CD14-positive monocyte (primary cell): Measurements from ENCODE around the gene BCR. TPM values are rescaled to one million over a fixed set of nuclear protein-coding genes. Genes with fewer than 3 reads are reported as not detected.
A peak's percentile ranks its signal among the peaks of the same experiment; 100 is the strongest.

Experiments
- DNase-seq, 3 donors: peaks; one replicate each; pipeline ENCODE4 v3.0.0-alpha.2; 2011 to 2022
- H2AFZ ChIP-seq: 2 replicates; pipeline ENCODE4 v1.6.0; 2012; ENCODE audit warnings: mild to moderate bottlenecking, low read depth, low read length, inconsistent platforms; ENCODE audit not compliant: insufficient read depth, poor library complexity, severe bottlenecking
- H3K27ac ChIP-seq, 2 donors: 1 replicate in 1 of 2; 2 replicates in 1 of 2; pipeline ENCODE4 v1.5.1; 2012 to 2013; ENCODE audit warnings: low read length in 2 of 2, control low read depth in 1 of 2, inconsistent platforms in 1 of 2, low read depth in 1 of 2, mild to moderate bottlenecking in 1 of 2
- H3K27me3 ChIP-seq, 2 donors: one replicate each; pipeline versions ENCODE4 v1.6.0 to v1.6.1; 2011 to 2013; ENCODE audit warnings: low read length in 2 of 2; ENCODE audit not compliant: control insufficient read depth in 2 of 2, insufficient read depth in 2 of 2
- H3K36me3 ChIP-seq, 2 donors: replicated peaks in 1 of 2; 1 replicate in 1 of 2; 2 replicates in 1 of 2; pipeline versions ENCODE4 v1.5.1 to v1.6.1; 2012 to 2013; ENCODE audit warnings: low read length in 2 of 2, control low read depth in 1 of 2, inconsistent platforms in 1 of 2, mild to moderate bottlenecking in 1 of 2; ENCODE audit not compliant: insufficient read depth in 2 of 2, control insufficient read depth in 1 of 2
- H3K4me1 ChIP-seq, 2 donors: 1 replicate in 1 of 2; 2 replicates in 1 of 2; pipeline versions ENCODE4 v1.5.1 to v1.6.1; 2012 to 2013; ENCODE audit warnings: low read length in 2 of 2, control low read depth in 1 of 2, inconsistent platforms in 1 of 2, mild to moderate bottlenecking in 1 of 2, moderate library complexity in 1 of 2; ENCODE audit not compliant: insufficient read depth in 2 of 2, control insufficient read depth in 1 of 2
- H3K4me2 ChIP-seq: replicated peaks from 2 replicates; pipeline ENCODE3; 2012; ENCODE audit warnings: low read length, moderate library complexity, mild to moderate bottlenecking; ENCODE audit not compliant: poor library complexity, severe bottlenecking; ENCODE audit errors: extremely low read depth
- H3K4me3 ChIP-seq, 3 experiments: fragments of 200-600 bp in 1 of 3; sonication (generic) in 1 of 3; replicated peaks in 1 of 3; 1 replicate in 2 of 3; 2 replicates in 1 of 3; pipeline ENCODE4 v1.5.1; 2011 to 2013; ENCODE audit warnings: low read length in 3 of 3, mild to moderate bottlenecking in 3 of 3, control low read depth in 2 of 3, low read depth in 2 of 3, inconsistent platforms in 1 of 3, moderate library complexity in 1 of 3
- H3K79me2 ChIP-seq: 2 replicates; pipeline ENCODE4 v1.6.0; 2012; ENCODE audit warnings: mild to moderate bottlenecking, control low read depth, inconsistent platforms, low read length, moderate library complexity; ENCODE audit not compliant: insufficient read depth
- H3K9ac ChIP-seq: 2 replicates; pipeline ENCODE4 v1.6.0; 2017; ENCODE audit warnings: low read length, mild to moderate bottlenecking; ENCODE audit not compliant: insufficient read depth, poor library complexity, severe bottlenecking
- H3K9me3 ChIP-seq, 2 donors: replicated peaks in 1 of 2; 1 replicate in 1 of 2; 2 replicates in 1 of 2; pipeline versions ENCODE4 v1.5.1 to v1.6.1; 2012 to 2013; ENCODE audit warnings: low read length in 2 of 2, control low read depth in 1 of 2; ENCODE audit not compliant: control insufficient read depth in 1 of 2, insufficient read depth in 1 of 2
- H4K20me1 ChIP-seq: 2 replicates; pipeline ENCODE4 v1.6.0; 2012; ENCODE audit warnings: mild to moderate bottlenecking, low read length, control low read depth, moderate library complexity; ENCODE audit not compliant: insufficient read depth
- H3K27ac Mint-ChIP-seq, 7 donors: one replicate each; pipeline ENCODE4 v1.8.0; 2020; ENCODE audit warnings: mild to moderate bottlenecking in 7 of 7, mixed read lengths in 7 of 7, moderate library complexity in 6 of 7, inconsistent platforms in 2 of 7
- H3K27me3 Mint-ChIP-seq, 3 donors: one replicate each; pipeline ENCODE4 v1.8.0; 2021 to 2022; ENCODE audit warnings: low read depth in 3 of 3, mild to moderate bottlenecking in 3 of 3, mixed read lengths in 3 of 3, moderate library complexity in 3 of 3, inconsistent platforms in 1 of 3
- H3K36me3 Mint-ChIP-seq, 2 donors: one replicate each; pipeline ENCODE4 v1.8.0; 2020; ENCODE audit warnings: mixed read lengths in 2 of 2, inconsistent platforms in 1 of 2, mild to moderate bottlenecking in 1 of 2
- H3K4me1 Mint-ChIP-seq: one replicate; pipeline ENCODE4 v1.8.0; 2020; ENCODE audit warnings: mild to moderate bottlenecking, mixed read lengths
- H3K4me3 Mint-ChIP-seq, 2 donors: one replicate each; pipeline ENCODE4 v1.8.0; 2020; ENCODE audit warnings: mild to moderate bottlenecking in 2 of 2, mixed read lengths in 2 of 2, moderate library complexity in 1 of 2
- H3K9me3 Mint-ChIP-seq, 7 donors: one replicate each; pipeline ENCODE4 v1.8.0; 2020 to 2022; ENCODE audit warnings: mixed read lengths in 7 of 7, mild to moderate bottlenecking in 6 of 7, moderate library complexity in 6 of 7, inconsistent platforms in 2 of 7
- WGBS: methylation state at CpG from one replicate; pipeline ENCODE4 v1.1.5; 2013; ENCODE audit warnings: missing lambda C conversion rate; ENCODE audit not compliant: insufficient coverage; 5-methylcytosine and 5-hydroxymethylcytosine counted together
- intact Hi-C, 2 donors: fragments of 100-400 bp; cut with micrococcal nuclease; formaldehyde crosslinking; loops; one replicate each; pipeline versions ENCODE4 v1.15.0 to v1.15.1; 2023
- polyA plus RNA-seq, 3 donors: library from polyadenylated mRNA; depleted of rRNA in 1 of 3; unstranded in 2 of 3; stranded (reverse) in 1 of 3; fragments of 300-500 nt in 2 of 3; fragments of >200 nt in 1 of 3; fragmentation: Illumina TruSeq in 2 of 3; gene quantifications; 1 replicate in 2 of 3; 2 replicates in 1 of 3; pipeline ENCODE4 v1.2.3, GENCODE V29; 2012 to 2021
- TF ChIP-seq, protein P1 (sequence below): fragments of 200-600 bp; IDR thresholded peaks from one replicate; pipeline ENCODE4 v1.8.0; 2022; ENCODE audit warnings: antibody characterized with exemption, mild to moderate bottlenecking

BCR gene
- polyA plus RNA-seq, 3 donors: 0.97 to 20.9 (median 0.97) TPM

- peaks cover 67 to 90% of the 10 kb centered on the region in 2 donors for H3K36me3 ChIP-seq
- H3K4me3 ChIP-seq: no peak overlapping the region
- H4K20me1 ChIP-seq: no peaks in the 10 kb centered on the region
- peaks cover 81 to 89% of the 10 kb centered on the region in 2 donors for H3K36me3 Mint-ChIP-seq
- DNase-seq: no peak
- 91% methylated on average over 17 of the region's 18 CpGs for WGBS
- H3K79me2 ChIP-seq: no peaks in the 10 kb centered on the region
- H3K9me3 Mint-ChIP-seq: peaks cover 0 to 6% (median 0%) of the 10 kb centered on the region in 7 donors
- no peak overlapping the region for H2AFZ ChIP-seq
- TF ChIP-seq, protein P1, sequence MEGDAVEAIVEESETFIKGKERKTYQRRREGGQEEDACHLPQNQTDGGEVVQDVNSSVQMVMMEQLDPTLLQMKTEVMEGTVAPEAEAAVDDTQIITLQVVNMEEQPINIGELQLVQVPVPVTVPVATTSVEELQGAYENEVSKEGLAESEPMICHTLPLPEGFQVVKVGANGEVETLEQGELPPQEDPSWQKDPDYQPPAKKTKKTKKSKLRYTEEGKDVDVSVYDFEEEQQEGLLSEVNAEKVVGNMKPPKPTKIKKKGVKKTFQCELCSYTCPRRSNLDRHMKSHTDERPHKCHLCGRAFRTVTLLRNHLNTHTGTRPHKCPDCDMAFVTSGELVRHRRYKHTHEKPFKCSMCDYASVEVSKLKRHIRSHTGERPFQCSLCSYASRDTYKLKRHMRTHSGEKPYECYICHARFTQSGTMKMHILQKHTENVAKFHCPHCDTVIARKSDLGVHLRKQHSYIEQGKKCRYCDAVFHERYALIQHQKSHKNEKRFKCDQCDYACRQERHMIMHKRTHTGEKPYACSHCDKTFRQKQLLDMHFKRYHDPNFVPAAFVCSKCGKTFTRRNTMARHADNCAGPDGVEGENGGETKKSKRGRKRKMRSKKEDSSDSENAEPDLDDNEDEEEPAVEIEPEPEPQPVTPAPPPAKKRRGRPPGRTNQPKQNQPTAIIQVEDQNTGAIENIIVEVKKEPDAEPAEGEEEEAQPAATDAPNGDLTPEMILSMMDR: no peak
- peaks cover 0 to 1% (median 0%) of the 10 kb centered on the region in 3 donors for H3K27me3 Mint-ChIP-seq
- H3K4me2 ChIP-seq: no peak overlapping the region
- H3K9ac ChIP-seq: no peak overlapping the region
- no peaks in the 10 kb centered on the region for H3K27me3 ChIP-seq
- H3K4me1 Mint-ChIP-seq: no peaks in the 10 kb centered on the region
- H3K27ac ChIP-seq: no peak overlapping the region
- H3K4me3 Mint-ChIP-seq: no peak overlapping the region
- no peaks in the 10 kb centered on the region for H3K4me1 ChIP-seq
- peak overlapping the region in 1 of 7 donors; percentile 50 for H3K27ac Mint-ChIP-seq
- H3K9me3 ChIP-seq: no peaks in the 10 kb centered on the region
- intact Hi-C loops: no loop called here
Measured at GRCh38 chr22:23269441-23270211, 89.3 kb downstream of the BCR start.

- H3K79me2 ChIP-seq: no peaks in the 10 kb centered on the region
- H3K27ac ChIP-seq: no peak overlapping the region
- H4K20me1 ChIP-seq: no peaks in the 10 kb centered on the region
- no peak for DNase-seq
- no peaks in the 10 kb centered on the region for H3K4me1 Mint-ChIP-seq
- H3K4me1 ChIP-seq: no peaks in the 10 kb centered on the region
- no peak overlapping the region for H3K4me2 ChIP-seq
- no peak overlapping the region for H3K9ac ChIP-seq
- H3K27ac Mint-ChIP-seq: no peak overlapping the region
- intact Hi-C loops: no loop called here
- no peaks in the 10 kb centered on the region for H3K9me3 ChIP-seq
- peaks cover 77 to 89% of the 10 kb centered on the region in 2 donors for H3K36me3 Mint-ChIP-seq
- no peaks in the 10 kb centered on the region for H3K27me3 ChIP-seq
- peaks cover 0 to 1% (median 0%) of the 10 kb centered on the region in 3 donors for H3K27me3 Mint-ChIP-seq
- H2AFZ ChIP-seq: no peak overlapping the region
- WGBS: 70% methylated on average over 8 of the region's 8 CpGs
- no peak overlapping the region for H3K4me3 Mint-ChIP-seq
- no peak overlapping the region for H3K4me3 ChIP-seq
- peaks cover 68 to 90% of the 10 kb centered on the region in 2 donors for H3K36me3 ChIP-seq
- TF ChIP-seq, protein P1: no peak
- peaks cover 0 to 6% (median 0%) of the 10 kb centered on the region in 7 donors for H3K9me3 Mint-ChIP-seq
Measured at GRCh38 chr22:23270212-23270733, 90.0 kb downstream of the BCR start.
